Breast epithelium (tissue), 4 donors: ENCODE results near the gene LANCL2. TPM values are rescaled to one million over a fixed set of nuclear protein-coding genes. Genes with fewer than 3 reads are reported as not detected.

Source experiments
- DNase-seq, 2 donors: peaks; one replicate each; pipeline ENCODE4 v3.0.0-alpha.2; 2019; ENCODE audit warnings: low spot score in 2 of 2
- H3K27ac ChIP-seq, 2 donors: fragments of 200-600 bp; sonication (generic) in 1 of 2; one replicate each; pipeline ENCODE4 v1.5.1; 2016 to 2019; ENCODE audit warnings: mild to moderate bottlenecking in 1 of 2
- H3K27me3 ChIP-seq, 2 donors: fragments of 200-600 bp; sonication (generic) in 1 of 2; one replicate each; pipeline versions ENCODE4 v1.5.1 to v1.6.0; 2017 to 2019; ENCODE audit warnings: control low read depth in 1 of 2, mild to moderate bottlenecking in 1 of 2
- H3K36me3 ChIP-seq: fragments of 200-600 bp; one replicate; pipeline ENCODE4 v1.5.1; 2019
- H3K4me1 ChIP-seq, 2 donors: fragments of 200-600 bp; sonication (generic); one replicate each; pipeline ENCODE4 v1.5.1; 2016 to 2019; ENCODE audit warnings: control low read depth in 1 of 2
- H3K4me3 ChIP-seq, 3 donors: fragments of 200-600 bp; sonication (generic); 1 replicate in 2 of 3; 2 replicates in 1 of 3; pipeline ENCODE4 v1.5.1; 2016 to 2019; ENCODE audit warnings: mild to moderate bottlenecking in 3 of 3, moderate library complexity in 2 of 3
- H3K9me3 ChIP-seq, 2 donors: fragments of 200-600 bp; sonication (generic) in 1 of 2; one replicate each; pipeline ENCODE4 v1.5.1; 2016 to 2019; ENCODE audit warnings: control low read depth in 1 of 2
- CTCF ChIP-seq, 3 donors: fragments of 450-650 bp; IDR thresholded peaks; one replicate each; pipeline ENCODE4 v1.5.1; 2016 to 2017; ENCODE audit warnings: antibody characterized with exemption in 3 of 3, mild to moderate bottlenecking in 3 of 3, moderate library complexity in 3 of 3
- POLR2A ChIP-seq: fragments of 450-650 bp; IDR thresholded peaks from one replicate; pipeline ENCODE4 v1.6.1; 2016; ENCODE audit warnings: antibody characterized with exemption, mild to moderate bottlenecking, moderate library complexity
- POLR2AphosphoS5 ChIP-seq, 3 donors: sonication (generic); formaldehyde crosslinking; IDR thresholded peaks; one replicate each; pipeline ENCODE4 v1.6.1; 2017; ENCODE audit warnings: antibody characterized with exemption in 3 of 3
- intact Hi-C: fragments of 100-400 bp; cut with DNase I; formaldehyde crosslinking; loops from one replicate; pipeline ENCODE4 v1.15.1; 2023; ENCODE audit warnings: low total_unique reads
- total RNA-seq, 3 donors: library from RNA; depleted of rRNA; stranded (reverse); fragments of >200 nt; gene quantifications; one replicate each; pipeline ENCODE4 v1.1.0, GENCODE V29; 2016

The LANCL2 gene
- total RNA-seq, 3 donors from 2014 or later = 11.8 to 22.4 (median 20.2) TPM

DNA sequence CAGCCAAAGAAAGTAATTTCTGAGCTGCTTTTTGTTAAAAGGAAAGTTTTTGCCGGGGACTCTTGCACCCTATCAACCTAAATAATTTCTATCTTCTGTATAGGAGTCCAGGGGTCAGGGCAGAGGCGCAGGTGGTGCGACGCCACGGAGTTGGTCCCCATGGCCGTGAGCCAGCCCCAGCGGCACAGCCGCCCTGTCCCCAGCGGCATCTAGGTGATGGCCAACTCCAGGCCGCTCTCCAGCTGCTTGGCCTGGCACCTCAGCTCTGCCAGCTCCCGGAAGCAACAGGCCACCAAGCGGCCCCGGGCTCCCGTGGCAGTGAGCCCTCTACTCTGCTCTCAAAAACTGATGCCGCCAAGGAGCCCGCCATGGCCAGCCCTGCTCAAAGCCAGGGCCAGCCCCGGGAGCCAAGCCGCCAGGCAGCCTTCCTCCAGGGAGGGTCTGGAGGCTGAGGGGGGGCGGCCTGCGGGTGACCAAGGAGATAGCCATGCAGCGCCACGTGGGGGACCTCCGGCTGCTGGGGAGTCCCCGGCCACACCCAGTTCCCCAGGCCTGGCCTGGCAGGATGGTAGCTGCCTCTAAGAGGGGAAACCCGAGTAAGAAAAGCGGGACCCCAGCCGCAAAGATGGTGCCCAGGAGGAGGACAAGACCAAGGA, 22.8 kb upstream of the LANCL2 start:
- no peak for DNase-seq
- Histone ChIP-seq H3K27ac (no peak overlapping the region), H3K9me3 (no peaks in the 10 kb centered on the region), H3K4me3 (no peak overlapping the region), H3K27me3 (peaks cover 0 to 6% of the 10 kb centered on the region in 2 donors), H3K4me1 (no peaks in the 10 kb centered on the region), H3K36me3 (no peaks in the 10 kb centered on the region)
- intact Hi-C loops = no loop called here
- TF ChIP-seq POLR2A (no peak), POLR2AphosphoS5 (IDR thresholded peaks at IDR 0.05) (no peak), CTCF (IDR thresholded peaks at IDR 0.05) (no peak)

- no peak for DNase-seq
- intact Hi-C loops = no loop called here
- TF ChIP-seq CTCF (IDR thresholded peaks at IDR 0.05) (no peak), POLR2A (no peak), POLR2AphosphoS5 (IDR thresholded peaks at IDR 0.05) (no peak)
Observed at GRCh38 chr7:55343002-55343781, 21.9 kb upstream of the LANCL2 start.

GRCh38 chr7:55343860-55344606, 21.1 kb upstream of the LANCL2 start:
- no peak for DNase-seq
- Histone ChIP-seq H3K4me1 (peaks cover 0 to 6% of the 10 kb centered on the region in 2 donors), H3K4me3 (no peak overlapping the region), H3K36me3 (no peaks in the 10 kb centered on the region), H3K27me3 (peaks cover 0 to 6% of the 10 kb centered on the region in 2 donors), H3K27ac (no peak overlapping the region), H3K9me3 (no peaks in the 10 kb centered on the region)
- intact Hi-C loops = no loop called here
- TF ChIP-seq POLR2A (no peak), POLR2AphosphoS5 (IDR thresholded peaks at IDR 0.05) (no peak), CTCF (IDR thresholded peaks at IDR 0.05) (no peak)

More at GRCh38 chr7:55343002-55343781, 21.9 kb upstream of the LANCL2 start:
- H3K36me3 ChIP-seq = no peaks in the 10 kb centered on the region
- H3K4me1 ChIP-seq = peaks cover 0 to under 1% of the 10 kb centered on the region in 2 donors
- no peak overlapping the region for H3K4me3 ChIP-seq
- H3K9me3 ChIP-seq = no peaks in the 10 kb centered on the region
- peaks cover 0 to 6% of the 10 kb centered on the region in 2 donors for H3K27me3 ChIP-seq
- H3K27ac ChIP-seq = no peak overlapping the region

- Histone ChIP-seq H3K36me3 (no peaks in the 10 kb centered on the region), H3K4me3 (no peak overlapping the region), H3K4me1 (peaks cover 0 to 6% of the 10 kb centered on the region in 2 donors), H3K27ac (no peak overlapping the region), H3K9me3 (no peaks in the 10 kb centered on the region), H3K27me3 (peaks cover 0 to 6% of the 10 kb centered on the region in 2 donors)
- intact Hi-C loops = no loop called here
- no peak for TF ChIP-seq POLR2A
- no peak for TF ChIP-seq POLR2AphosphoS5 (IDR thresholded peaks at IDR 0.05)
- no peak for TF ChIP-seq CTCF (IDR thresholded peaks at IDR 0.05)
- DNase-seq = no peak
Observed at GRCh38 chr7:55344840-55345239, 20.3 kb upstream of the LANCL2 start.
